ENCODE results near the gene TPX2. TPM values are rescaled to one million over a fixed set of nuclear protein-coding genes. Genes with fewer than 3 reads are reported as not detected.

TPX2 gene
- total and polyA plus RNA-seq, 2 donors (not counting 1 experiment from before 2014, with no cell fraction given), result 0.30 to 0.31 TPM

GRCh38 chr20:31815408-31816188 is 76.5 kb downstream of the TPX2 start:
- H3K4me1 ChIP-seq (ENCODE audit: control insufficient read depth in 2 of 2, insufficient read depth in 2 of 2, low read length in 2 of 2), result peaks cover 0 to 4% of the 10 kb centered on the region in 2 donors
- ChIA-PET CTCF (interaction anchor here (1.3 to 1.7 kb wide), 2 partner anchors 37 to 217 kb away, joined by 3 read pairs; no protein-coding TSS in a partner anchor), POLR2A (no interaction called here)
- intact Hi-C loops (cut with micrococcal nuclease), result no loop called here
- TF ChIP-seq, protein P1, sequence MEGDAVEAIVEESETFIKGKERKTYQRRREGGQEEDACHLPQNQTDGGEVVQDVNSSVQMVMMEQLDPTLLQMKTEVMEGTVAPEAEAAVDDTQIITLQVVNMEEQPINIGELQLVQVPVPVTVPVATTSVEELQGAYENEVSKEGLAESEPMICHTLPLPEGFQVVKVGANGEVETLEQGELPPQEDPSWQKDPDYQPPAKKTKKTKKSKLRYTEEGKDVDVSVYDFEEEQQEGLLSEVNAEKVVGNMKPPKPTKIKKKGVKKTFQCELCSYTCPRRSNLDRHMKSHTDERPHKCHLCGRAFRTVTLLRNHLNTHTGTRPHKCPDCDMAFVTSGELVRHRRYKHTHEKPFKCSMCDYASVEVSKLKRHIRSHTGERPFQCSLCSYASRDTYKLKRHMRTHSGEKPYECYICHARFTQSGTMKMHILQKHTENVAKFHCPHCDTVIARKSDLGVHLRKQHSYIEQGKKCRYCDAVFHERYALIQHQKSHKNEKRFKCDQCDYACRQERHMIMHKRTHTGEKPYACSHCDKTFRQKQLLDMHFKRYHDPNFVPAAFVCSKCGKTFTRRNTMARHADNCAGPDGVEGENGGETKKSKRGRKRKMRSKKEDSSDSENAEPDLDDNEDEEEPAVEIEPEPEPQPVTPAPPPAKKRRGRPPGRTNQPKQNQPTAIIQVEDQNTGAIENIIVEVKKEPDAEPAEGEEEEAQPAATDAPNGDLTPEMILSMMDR (IDR thresholded peaks at IDR 0.05), result no peak
- no peak for TF ChIP-seq EZH2 (IDR thresholded peaks at IDR 0.05; ENCODE audit: borderline replicate concordance, insufficient read depth, low read depth, low read length, poor library complexity, severe bottlenecking)
- H3K79me2 ChIP-seq (ENCODE audit: control insufficient read depth, insufficient read depth, low read length), result no peaks in the 10 kb centered on the region
- H3K27me3 Mint-ChIP-seq, result no peaks in the 10 kb centered on the region
- H4K20me1 ChIP-seq (ENCODE audit: control insufficient read depth, insufficient read depth, low read length, poor library complexity, severe bottlenecking), result no peaks in the 10 kb centered on the region
- H3K9me3 ChIP-seq (ENCODE audit: control extremely low read depth in 1 of 3, control insufficient read depth in 2 of 3, insufficient read depth in 1 of 3, low read length in 2 of 3), result no peaks in the 10 kb centered on the region
- H3K27ac Mint-ChIP-seq, result no peak overlapping the region
- no peaks in the 10 kb centered on the region for H3K9me3 Mint-ChIP-seq (ENCODE audit: insufficient read depth)
- H2AFZ ChIP-seq (ENCODE audit: insufficient read depth, low read depth, low read length, poor library complexity, severe bottlenecking), result no peak overlapping the region
- H3K4me3 Mint-ChIP-seq, result no peak overlapping the region
- no peak overlapping the region for H3K27ac ChIP-seq (ENCODE audit: low read length in 2 of 2)
- no peaks in the 10 kb centered on the region for H3K36me3 ChIP-seq (replicated peaks in 1 of 2; ENCODE audit: control extremely low read depth in 1 of 2, control insufficient read depth in 1 of 2, extremely low read depth in 1 of 2, insufficient read depth in 2 of 2, low read length in 1 of 2)
- H3K4me2 ChIP-seq (replicated peaks; ENCODE audit: low read depth, low read length, poor library complexity, severe bottlenecking), result no peak overlapping the region
- no peak overlapping the region for H3K9ac ChIP-seq (ENCODE audit: low read length)
- DNase-seq, result no peak
- H3K4me1 Mint-ChIP-seq, result no peaks in the 10 kb centered on the region
- WGBS (ENCODE audit: insufficient coverage), result 81% methylated on average over 9 of the region's 9 CpGs
- no peaks in the 10 kb centered on the region for H3K27me3 ChIP-seq (replicated peaks in 1 of 4; ENCODE audit: control extremely low read depth in 1 of 4, control insufficient read depth in 3 of 4, insufficient read depth in 4 of 4, low read length in 3 of 4)
- ATAC-seq (ENCODE audit: low read depth), result no peak
- no peak overlapping the region for H3K4me3 ChIP-seq (ENCODE audit: control extremely low read depth in 1 of 5, extremely low read depth in 1 of 5, insufficient read depth in 1 of 5, low read depth in 2 of 5, low read length in 4 of 5)

- no peak overlapping the region for H3K27ac Mint-ChIP-seq
- no peak overlapping the region for H3K4me3 ChIP-seq (ENCODE audit: control extremely low read depth in 1 of 5, extremely low read depth in 1 of 5, insufficient read depth in 1 of 5, low read depth in 2 of 5, low read length in 4 of 5)
- intact Hi-C loops (cut with micrococcal nuclease), result no loop called here
- no peaks in the 10 kb centered on the region for H3K36me3 ChIP-seq (replicated peaks in 1 of 2; ENCODE audit: control extremely low read depth in 1 of 2, control insufficient read depth in 1 of 2, extremely low read depth in 1 of 2, insufficient read depth in 2 of 2, low read length in 1 of 2)
- H2AFZ ChIP-seq (ENCODE audit: insufficient read depth, low read depth, low read length, poor library complexity, severe bottlenecking), result no peak overlapping the region
- no peak for DNase-seq
- no peak overlapping the region for H3K9ac ChIP-seq (ENCODE audit: low read length)
- no peak overlapping the region for H3K4me2 ChIP-seq (replicated peaks; ENCODE audit: low read depth, low read length, poor library complexity, severe bottlenecking)
- ChIA-PET CTCF (interaction anchor here (0.8 kb wide), 1 partner anchor 11 kb away, joined by 4 read pairs; no protein-coding TSS in a partner anchor), POLR2A (no interaction called here)
- H4K20me1 ChIP-seq (ENCODE audit: control insufficient read depth, insufficient read depth, low read length, poor library complexity, severe bottlenecking), result no peaks in the 10 kb centered on the region
- no peaks in the 10 kb centered on the region for H3K79me2 ChIP-seq (ENCODE audit: control insufficient read depth, insufficient read depth, low read length)
- H3K4me1 Mint-ChIP-seq, result no peaks in the 10 kb centered on the region
- WGBS (ENCODE audit: insufficient coverage), result 100% methylated on average over 1 of the region's 5 CpGs
- peaks cover 2% of the 10 kb centered on the region for H3K27me3 Mint-ChIP-seq
- no peaks in the 10 kb centered on the region for H3K9me3 Mint-ChIP-seq (ENCODE audit: insufficient read depth)
- H3K4me1 ChIP-seq (ENCODE audit: control insufficient read depth in 2 of 2, insufficient read depth in 2 of 2, low read length in 2 of 2), result no peaks in the 10 kb centered on the region
- H3K9me3 ChIP-seq (ENCODE audit: control extremely low read depth in 1 of 3, control insufficient read depth in 2 of 3, insufficient read depth in 1 of 3, low read length in 2 of 3), result no peaks in the 10 kb centered on the region
- H3K27me3 ChIP-seq (replicated peaks in 1 of 4; ENCODE audit: control extremely low read depth in 1 of 4, control insufficient read depth in 3 of 4, insufficient read depth in 4 of 4, low read length in 3 of 4), result no peaks in the 10 kb centered on the region
- no peak for TF ChIP-seq EZH2 (IDR thresholded peaks at IDR 0.05; ENCODE audit: borderline replicate concordance, insufficient read depth, low read depth, low read length, poor library complexity, severe bottlenecking)
- TF ChIP-seq, protein P1 (IDR thresholded peaks at IDR 0.05), result no peak
- no peak overlapping the region for H3K27ac ChIP-seq (ENCODE audit: low read length in 2 of 2)
- no peak overlapping the region for H3K4me3 Mint-ChIP-seq
- ATAC-seq (ENCODE audit: low read depth), result no peak
Observed at GRCh38 chr20:31816221-31816620, 77.1 kb downstream of the TPX2 start.

Measured in B cell (primary cell).